A673 (cell line): ENCODE data around the gene RECQL.

Source experiments
- EZH2 ChIP-seq: fragments of 200-600 bp; sonication (generic); IDR thresholded peaks from 2 replicates; pipeline ENCODE4 v1.6.1; 2017; ENCODE audit warnings: borderline replicate concordance, low read depth, mild to moderate bottlenecking, mixed read lengths, antibody characterized with exemption, low read length; ENCODE audit not compliant: poor library complexity, severe bottlenecking
- TF ChIP-seq, protein P1 (sequence below): fragments of 300-800, 200-600 bp; sonication (generic); conservative IDR thresholded peaks from 2 replicates; pipeline ENCODE4 v1.5.1; 2017; ENCODE audit warnings: low read depth, mild to moderate bottlenecking, antibody characterized with exemption, low read length, moderate library complexity, mixed read lengths

DNA sequence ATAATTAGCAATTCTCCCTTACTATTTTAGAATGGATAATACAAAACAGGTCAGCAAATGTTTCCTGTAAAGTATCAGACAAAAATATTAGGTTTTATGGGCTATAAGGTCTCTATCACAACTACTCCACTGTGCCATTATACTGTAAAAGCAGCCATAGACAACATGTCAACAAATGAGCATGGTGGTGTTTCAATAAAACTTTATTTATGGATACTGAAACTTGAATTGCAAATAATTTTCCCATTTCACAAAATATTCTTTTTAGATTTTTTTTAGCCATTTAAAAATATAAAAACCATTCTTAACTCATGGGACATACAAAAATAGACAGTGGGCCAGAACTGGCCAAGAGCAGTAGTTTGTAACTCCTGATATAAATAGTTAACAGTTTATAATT is 15.4 kb downstream of the RECQL start:
- TF ChIP-seq, protein P1, sequence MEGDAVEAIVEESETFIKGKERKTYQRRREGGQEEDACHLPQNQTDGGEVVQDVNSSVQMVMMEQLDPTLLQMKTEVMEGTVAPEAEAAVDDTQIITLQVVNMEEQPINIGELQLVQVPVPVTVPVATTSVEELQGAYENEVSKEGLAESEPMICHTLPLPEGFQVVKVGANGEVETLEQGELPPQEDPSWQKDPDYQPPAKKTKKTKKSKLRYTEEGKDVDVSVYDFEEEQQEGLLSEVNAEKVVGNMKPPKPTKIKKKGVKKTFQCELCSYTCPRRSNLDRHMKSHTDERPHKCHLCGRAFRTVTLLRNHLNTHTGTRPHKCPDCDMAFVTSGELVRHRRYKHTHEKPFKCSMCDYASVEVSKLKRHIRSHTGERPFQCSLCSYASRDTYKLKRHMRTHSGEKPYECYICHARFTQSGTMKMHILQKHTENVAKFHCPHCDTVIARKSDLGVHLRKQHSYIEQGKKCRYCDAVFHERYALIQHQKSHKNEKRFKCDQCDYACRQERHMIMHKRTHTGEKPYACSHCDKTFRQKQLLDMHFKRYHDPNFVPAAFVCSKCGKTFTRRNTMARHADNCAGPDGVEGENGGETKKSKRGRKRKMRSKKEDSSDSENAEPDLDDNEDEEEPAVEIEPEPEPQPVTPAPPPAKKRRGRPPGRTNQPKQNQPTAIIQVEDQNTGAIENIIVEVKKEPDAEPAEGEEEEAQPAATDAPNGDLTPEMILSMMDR: no peak
- TF ChIP-seq EZH2: no peak
